Uterus (tissue), 4 donors: ENCODE results near the gene TMEM120A. TPM values are rescaled to one million over a fixed set of nuclear protein-coding genes. Genes with fewer than 3 reads are reported as not detected.

Experiments used
- DNase-seq, 2 donors: peaks; one replicate each; pipeline ENCODE4 v3.0.0-alpha.2; 2019 to 2020
- H3K27ac ChIP-seq, 2 donors: fragments of 200-600 bp; sonication (generic); 1 replicate in 1 of 2; 2 replicates in 1 of 2; pipeline ENCODE4 v1.5.1; 2016 to 2018
- H3K27me3 ChIP-seq, 2 donors: fragments of 200-600 bp; sonication (generic); one replicate each; pipeline ENCODE4 v1.5.1; 2018 to 2019; ENCODE audit warnings: control low read depth in 1 of 2
- H3K36me3 ChIP-seq, 2 donors: fragments of 200-600 bp; sonication (generic); one replicate each; pipeline ENCODE4 v1.5.1; 2019; ENCODE audit warnings: control low read depth in 1 of 2
- H3K4me1 ChIP-seq, 2 donors: fragments of 200-600 bp; sonication (generic); one replicate each; pipeline ENCODE4 v1.5.1; 2018 to 2019; ENCODE audit warnings: control low read depth in 1 of 2
- H3K4me3 ChIP-seq, 2 donors: fragments of 200-600 bp; sonication (generic); 1 replicate in 1 of 2; 2 replicates in 1 of 2; pipeline ENCODE4 v1.5.1; 2018 to 2019; ENCODE audit warnings: mild to moderate bottlenecking in 1 of 2
- H3K9me3 ChIP-seq, 2 donors: fragments of 200-600 bp; sonication (generic); one replicate each; pipeline ENCODE4 v1.5.1; 2019; ENCODE audit warnings: control low read depth in 1 of 2
- CTCF ChIP-seq, 4 experiments: fragments of 200-600 bp in 2 of 4; fragments of 450-650 bp in 2 of 4; sonication (generic) in 2 of 4; IDR thresholded peaks; one replicate each; pipeline ENCODE4 v1.5.1; 2016 to 2019; ENCODE audit warnings: antibody characterized with exemption in 4 of 4, mild to moderate bottlenecking in 2 of 4, moderate library complexity in 1 of 4
- POLR2A ChIP-seq, 2 donors: fragments of 450-650 bp; IDR thresholded peaks; one replicate each; pipeline ENCODE4 v1.6.1; 2016; ENCODE audit warnings: antibody characterized with exemption in 2 of 2, mild to moderate bottlenecking in 1 of 2, moderate library complexity in 1 of 2
- intact Hi-C: fragments of 100-400 bp; cut with DNase I; formaldehyde crosslinking; loops from one replicate; pipeline ENCODE4 v1.15.1; 2023; ENCODE audit warnings: low total_unique reads
- total RNA-seq, 4 donors: library from RNA; depleted of rRNA in 3 of 4; stranded (reverse); fragments of >200 nt in 3 of 4; gene quantifications; one replicate each; pipeline versions ENCODE4 v1.1.0 to v1.2.4, GENCODE V29; 2014 to 2023
- donor health status: DM: yes; HTN: yes; CAD: no.

TMEM120A gene
- total RNA-seq, 4 donors from 2014 or later, result 4.6 to 95.4 (median 36.9) TPM

- intact Hi-C loops, result no loop called here
- TF ChIP-seq POLR2A (IDR thresholded peaks at IDR 0.05), result no peak
- no peak for TF ChIP-seq CTCF (IDR thresholded peaks at IDR 0.05)
- H3K27me3 ChIP-seq, result no peaks in the 10 kb centered on the region
- H3K4me3 ChIP-seq, result no peak overlapping the region
- H3K4me1 ChIP-seq, result no peaks in the 10 kb centered on the region
- no peaks in the 10 kb centered on the region for H3K36me3 ChIP-seq
- no peaks in the 10 kb centered on the region for H3K9me3 ChIP-seq
- no peak overlapping the region for H3K27ac ChIP-seq
- no peak for DNase-seq
These were observed 1.6 kb upstream of the TMEM120A start for GRCh38 chr7:75995996-75996395.

- intact Hi-C loops, result no loop called here
- peak; percentile 38 to 50 for DNase-seq
- H3K9me3 ChIP-seq, result no peaks in the 10 kb centered on the region
- H3K27ac ChIP-seq, result peak overlapping the region; percentile 72 to 87
- no peaks in the 10 kb centered on the region for H3K36me3 ChIP-seq
- no peaks in the 10 kb centered on the region for H3K4me1 ChIP-seq
- no peaks in the 10 kb centered on the region for H3K27me3 ChIP-seq
- TF ChIP-seq CTCF (IDR thresholded peaks at IDR 0.05) (no peak), POLR2A (IDR thresholded peaks at IDR 0.05) (no peak)
- peak overlapping the region; percentile 71 to 94 for H3K4me3 ChIP-seq
These were observed 667 bp upstream of the TMEM120A start for GRCh38 chr7:75995052-75995471.

- Histone ChIP-seq H3K27me3 (no peaks in the 10 kb centered on the region), H3K9me3 (no peaks in the 10 kb centered on the region), H3K27ac (peak overlapping the region; percentile 87 to 90), H3K4me1 (no peaks in the 10 kb centered on the region), H3K4me3 (peak overlapping the region; percentile 71 to 94), H3K36me3 (no peaks in the 10 kb centered on the region)
- peak; percentile 71 to 79 for DNase-seq
- intact Hi-C loops, result no loop called here
- no peak for TF ChIP-seq POLR2A (IDR thresholded peaks at IDR 0.05)
- TF ChIP-seq CTCF (IDR thresholded peaks at IDR 0.05), result no peak
These were observed 557 bp downstream of the TMEM120A start for GRCh38 chr7:75993689-75994387.

- no peak for TF ChIP-seq POLR2A (IDR thresholded peaks at IDR 0.05)
- TF ChIP-seq CTCF (IDR thresholded peaks at IDR 0.05), result no peak
- no peaks in the 10 kb centered on the region for H3K27me3 ChIP-seq
- H3K27ac ChIP-seq, result peak overlapping the region in 1 of 2 donors; percentile 87
- intact Hi-C loops, result no loop called here
- no peaks in the 10 kb centered on the region for H3K4me1 ChIP-seq
- no peaks in the 10 kb centered on the region for H3K9me3 ChIP-seq
- no peaks in the 10 kb centered on the region for H3K36me3 ChIP-seq
- peak in 1 of 2 donors; percentile 14 for DNase-seq
- H3K4me3 ChIP-seq, result no peak overlapping the region
These were observed 2.2 kb downstream of the TMEM120A start for GRCh38 chr7:75992083-75992755.

- H3K27ac ChIP-seq, result peak overlapping the region in 1 of 2 donors; percentile 87
These were observed 2.8 kb downstream of the TMEM120A start for GRCh38 chr7:75991531-75992082.

More at GRCh38 chr7:75991531-75992082, 2.8 kb downstream of the TMEM120A start:
- no peak for DNase-seq
- no peaks in the 10 kb centered on the region for H3K4me1 ChIP-seq
- TF ChIP-seq POLR2A (IDR thresholded peaks at IDR 0.05), result no peak
- TF ChIP-seq CTCF (IDR thresholded peaks at IDR 0.05), result no peak
- H3K36me3 ChIP-seq, result no peaks in the 10 kb centered on the region
- no peaks in the 10 kb centered on the region for H3K9me3 ChIP-seq
- intact Hi-C loops, result no loop called here
- no peak overlapping the region for H3K4me3 ChIP-seq
- H3K27me3 ChIP-seq, result no peaks in the 10 kb centered on the region
